Sigmoid colon (tissue), 7 donors: Measurements from ENCODE around the gene AKAP8L. TPM values are rescaled to one million over a fixed set of nuclear protein-coding genes. Genes with fewer than 3 reads are reported as not detected.

ENCODE experiments used
- DNase-seq: peaks from one replicate; pipeline ENCODE4 v3.0.0-alpha.2; 2019
- H3K27ac ChIP-seq, 4 donors: fragments of 200-600 bp; sonication (generic); one replicate each; pipeline ENCODE4 v1.5.1; 2016 to 2019; ENCODE audit warnings: mild to moderate bottlenecking in 1 of 4
- H3K27me3 ChIP-seq, 3 donors: fragments of 200-600 bp; sonication (generic); one replicate each; pipeline ENCODE4 v1.5.1; 2019; ENCODE audit warnings: mild to moderate bottlenecking in 1 of 3
- H3K36me3 ChIP-seq, 4 donors: fragments of 200-600 bp; sonication (generic); one replicate each; pipeline ENCODE4 v1.5.1; 2016 to 2019
- H3K4me1 ChIP-seq, 4 donors: fragments of 200-600 bp; sonication (generic); one replicate each; pipeline ENCODE4 v1.5.1; 2017 to 2019
- H3K4me3 ChIP-seq, 4 donors: fragments of 200-600 bp; sonication (generic); one replicate each; pipeline ENCODE4 v1.5.1; 2017 to 2019; ENCODE audit warnings: mild to moderate bottlenecking in 2 of 4, moderate library complexity in 1 of 4
- H3K9me3 ChIP-seq, 4 donors: fragments of 200-600 bp in 3 of 4; sonication (generic) in 3 of 4; one replicate each; pipeline versions ENCODE4 v1.5.1 to v1.6.1; 2013 to 2019
- CTCF ChIP-seq, 4 experiments: fragments of 450-650 bp in 3 of 4; fragments of 200-600 bp in 1 of 4; IDR thresholded peaks; one replicate each; pipeline ENCODE4 v1.5.1; 2016 to 2019; ENCODE audit warnings: antibody characterized with exemption in 4 of 4, mild to moderate bottlenecking in 3 of 4, moderate library complexity in 2 of 4
- EP300 ChIP-seq, 4 donors: sonication (generic); formaldehyde crosslinking; IDR thresholded peaks; one replicate each; pipeline ENCODE4 v1.6.1; 2017; ENCODE audit warnings: antibody characterized with exemption in 4 of 4
- POLR2A ChIP-seq, 2 donors: fragments of 450-650 bp; IDR thresholded peaks; one replicate each; pipeline ENCODE4 v1.6.1; 2016; ENCODE audit warnings: antibody characterized with exemption in 2 of 2, mild to moderate bottlenecking in 2 of 2, moderate library complexity in 2 of 2
- POLR2AphosphoS5 ChIP-seq, 4 donors: sonication (generic); formaldehyde crosslinking; IDR thresholded peaks; one replicate each; pipeline ENCODE4 v1.6.1; 2017; ENCODE audit warnings: antibody characterized with exemption in 4 of 4
- WGBS, 2 donors: extraction: QIAGEN DNeasy Blood & Tissue Kit; methylation state at CpG; one replicate each; pipeline ENCODE4 v1.1.7; 2013; 5-methylcytosine and 5-hydroxymethylcytosine counted together
- intact Hi-C: fragments of 100-400 bp; cut with DNase I; formaldehyde crosslinking; loops from one replicate; pipeline ENCODE4 v1.15.1; 2023
- polyA plus RNA-seq, 3 donors: library from polyadenylated mRNA; stranded (reverse); fragments of 200-250 nt; gene quantifications; one replicate each; pipeline ENCODE4 v1.2.3, GENCODE V29; 2013
- total RNA-seq, 4 donors: library from RNA; depleted of rRNA; stranded (reverse); fragments of >200 nt; gene quantifications; one replicate each; pipeline ENCODE4 v1.1.0, GENCODE V29; 2016
- donor health status: healthy with polysubstance abuse.
- donor health status: Bipolar disorder and iron deficiency.
- donor health status: healthy.

AKAP8L gene
- total and polyA plus RNA-seq, 7 donors = 15.0 to 145 (median 90.5) TPM

GRCh38 chr19:15442142-15442920 is 23.5 kb upstream of the AKAP8L start:
- Histone ChIP-seq H3K27me3 (no peaks in the 10 kb centered on the region), H3K4me1 (peaks cover 0 to 12% (median 10%) of the 10 kb centered on the region in 4 donors), H3K9me3 (no peaks in the 10 kb centered on the region), H3K4me3 (no peak overlapping the region), H3K27ac (no peak overlapping the region), H3K36me3 (peaks cover 0 to 14% (median 0%) of the 10 kb centered on the region in 4 donors)
- DNase-seq = no peak
- TF ChIP-seq EP300 (IDR thresholded peaks at IDR 0.05) (no peak), POLR2A (IDR thresholded peaks at IDR 0.05) (no peak), CTCF (IDR thresholded peaks at IDR 0.05) (no peak), POLR2AphosphoS5 (IDR thresholded peaks at IDR 0.05) (no peak)
- 79 to 85% methylated on average over 13 of the region's 13 CpGs for WGBS, 2 donors
- intact Hi-C loops = no loop called here

GRCh38 chr19:15441317-15441716 is 22.5 kb upstream of the AKAP8L start:
- H3K4me3 ChIP-seq = no peak overlapping the region
- intact Hi-C loops = no loop called here
- no peaks in the 10 kb centered on the region for H3K9me3 ChIP-seq
- peaks cover 0 to 14% (median 0%) of the 10 kb centered on the region in 4 donors for H3K36me3 ChIP-seq
- H3K27me3 ChIP-seq = no peaks in the 10 kb centered on the region
- H3K4me1 ChIP-seq = peaks cover 0 to 12% (median 12%) of the 10 kb centered on the region in 4 donors
- DNase-seq = no peak
- 86 to 89% methylated on average over 3 of the region's 3 CpGs for WGBS, 2 donors
- no peak overlapping the region for H3K27ac ChIP-seq
- no peak for TF ChIP-seq POLR2AphosphoS5 (IDR thresholded peaks at IDR 0.05)
- TF ChIP-seq EP300 (IDR thresholded peaks at IDR 0.05) = no peak
- no peak for TF ChIP-seq POLR2A (IDR thresholded peaks at IDR 0.05)
- no peak for TF ChIP-seq CTCF (IDR thresholded peaks at IDR 0.05)

- TF ChIP-seq CTCF (IDR thresholded peaks at IDR 0.05) (no peak), POLR2A (IDR thresholded peaks at IDR 0.05) (no peak), EP300 (IDR thresholded peaks at IDR 0.05) (no peak), POLR2AphosphoS5 (IDR thresholded peaks at IDR 0.05) (no peak)
- H3K9me3 ChIP-seq = no peaks in the 10 kb centered on the region
- peaks cover 0 to 12% (median 12%) of the 10 kb centered on the region in 4 donors for H3K4me1 ChIP-seq
- peak; percentile 60 for DNase-seq
- H3K4me3 ChIP-seq = no peak overlapping the region
- intact Hi-C loops = no loop called here
- no peaks in the 10 kb centered on the region for H3K27me3 ChIP-seq
- 92 to 93% methylated on average over 38 of the region's 38 CpGs for WGBS, 2 donors
- H3K27ac ChIP-seq = no peak overlapping the region
- peaks cover 0 to 11% (median 0%) of the 10 kb centered on the region in 4 donors for H3K36me3 ChIP-seq
Observed at GRCh38 chr19:15439821-15440641, 21.2 kb upstream of the AKAP8L start.

- intact Hi-C loops = no loop called here
- H3K9me3 ChIP-seq = no peaks in the 10 kb centered on the region
- WGBS, 2 donors = 77 to 87% methylated on average over 25 of the region's 25 CpGs
- TF ChIP-seq CTCF (IDR thresholded peaks at IDR 0.05) (no peak), POLR2AphosphoS5 (IDR thresholded peaks at IDR 0.05) (no peak), EP300 (IDR thresholded peaks at IDR 0.05) (no peak), POLR2A (IDR thresholded peaks at IDR 0.05) (no peak)
- H3K4me3 ChIP-seq = no peak overlapping the region
- no peak for DNase-seq
- no peaks in the 10 kb centered on the region for H3K27me3 ChIP-seq
- H3K27ac ChIP-seq = peak overlapping the region in 1 of 4 donors; percentile 53
- H3K36me3 ChIP-seq = peaks cover 0 to 8% (median 0%) of the 10 kb centered on the region in 4 donors
- H3K4me1 ChIP-seq = peaks cover 0 to 12% (median 12%) of the 10 kb centered on the region in 4 donors
Observed at GRCh38 chr19:15439078-15439799, 20.5 kb upstream of the AKAP8L start.
